Fibroblast of gingiva (primary cell): ENCODE measurements around the gene BBS12.
A peak's percentile ranks its signal among the peaks of the same experiment; 100 is the strongest.

Source experiments
- DNase-seq: peaks from one replicate; pipeline ENCODE4 v3.0.0-alpha.2; 2011; ENCODE audit warnings: low read depth

BBS12 gene

DNA sequence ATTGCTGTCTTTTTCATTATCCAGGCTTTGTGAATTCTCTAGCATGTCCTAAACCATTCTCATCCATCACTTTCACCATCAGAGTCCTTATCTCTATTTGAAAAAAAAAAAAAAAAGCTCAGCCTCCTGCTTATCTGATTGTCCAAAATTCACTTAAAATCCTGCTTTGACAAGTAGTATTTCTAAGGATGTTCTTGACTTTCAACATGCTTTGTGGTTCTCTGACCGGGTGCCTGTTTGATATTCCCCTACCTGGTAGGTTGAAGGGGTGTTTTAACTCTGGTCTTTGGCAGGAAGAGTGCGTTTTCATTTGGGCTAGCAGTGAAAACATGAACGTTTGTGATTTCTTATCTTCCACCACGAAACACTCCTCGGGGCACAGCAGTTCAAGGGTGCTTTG lies 17.3 kb upstream of the BBS12 start:
- no peak for DNase-seq

DNA sequence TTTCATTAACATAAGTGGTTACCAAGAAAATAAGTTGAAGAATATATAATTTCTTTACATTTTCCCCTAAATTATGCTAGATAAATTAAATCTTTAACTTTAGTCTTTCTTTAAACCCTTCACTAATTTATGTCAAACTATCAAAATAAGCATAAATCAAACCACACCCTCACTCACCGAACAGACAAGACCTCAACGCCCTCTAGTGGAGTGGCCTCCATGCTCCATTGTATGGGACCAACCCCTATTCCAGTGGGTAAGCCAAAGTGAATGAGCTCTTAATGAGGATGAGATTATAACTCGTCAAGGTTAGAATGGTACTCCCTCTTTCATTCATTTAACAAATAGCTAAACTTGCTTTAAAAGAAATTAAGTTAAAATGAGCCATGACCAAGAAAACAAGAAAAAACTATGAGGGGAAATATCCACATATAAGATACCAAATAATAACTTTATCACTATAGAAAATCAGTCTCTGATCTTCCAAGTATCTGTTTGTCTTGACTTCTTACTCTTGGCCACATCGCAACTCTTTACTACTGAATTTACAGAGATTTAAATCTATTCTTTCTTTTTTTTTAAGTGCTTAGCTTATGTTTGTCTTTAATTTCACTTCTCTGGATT lies 15.6 kb upstream of the BBS12 start:
- DNase-seq, result peak; percentile 68

DNA sequence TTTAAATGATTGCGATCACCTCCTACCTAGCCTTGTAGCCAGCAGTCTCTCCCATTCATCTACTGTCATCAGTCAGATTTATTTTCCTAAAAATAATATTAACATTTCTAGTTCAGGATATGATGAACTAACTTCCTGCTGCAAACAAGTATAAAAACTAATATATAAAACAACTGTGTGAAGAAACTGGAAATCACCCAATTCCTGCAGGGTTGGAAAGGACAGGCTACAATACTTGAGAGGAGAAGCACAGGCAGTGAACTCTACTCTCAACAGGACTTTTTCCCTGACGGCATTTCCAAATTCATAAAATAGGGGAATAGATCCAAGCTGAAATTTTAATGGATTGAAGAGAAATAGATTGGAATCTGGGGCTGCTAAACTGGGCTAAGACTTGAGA lies 14.2 kb upstream of the BBS12 start:
- DNase-seq, result no peak

DNA sequence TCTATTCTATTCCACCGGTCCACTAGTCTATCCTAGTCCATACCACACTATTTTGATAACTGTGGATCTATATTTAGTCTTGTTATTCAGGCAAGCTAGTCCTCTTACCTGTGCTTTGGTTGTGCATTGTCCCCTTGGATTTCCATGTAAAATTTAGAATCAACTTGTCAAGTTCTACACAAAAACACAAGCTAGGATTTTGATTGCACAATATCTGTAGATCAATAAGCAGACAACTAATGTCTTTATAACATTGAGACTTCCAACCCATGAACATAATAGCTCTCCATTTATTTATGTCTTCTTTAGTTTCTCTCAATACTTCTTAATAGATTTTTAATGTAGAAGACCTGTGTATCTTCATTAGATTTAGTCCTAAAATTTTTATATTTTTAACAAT lies 10.2 kb upstream of the BBS12 start:
- no peak for DNase-seq

DNA sequence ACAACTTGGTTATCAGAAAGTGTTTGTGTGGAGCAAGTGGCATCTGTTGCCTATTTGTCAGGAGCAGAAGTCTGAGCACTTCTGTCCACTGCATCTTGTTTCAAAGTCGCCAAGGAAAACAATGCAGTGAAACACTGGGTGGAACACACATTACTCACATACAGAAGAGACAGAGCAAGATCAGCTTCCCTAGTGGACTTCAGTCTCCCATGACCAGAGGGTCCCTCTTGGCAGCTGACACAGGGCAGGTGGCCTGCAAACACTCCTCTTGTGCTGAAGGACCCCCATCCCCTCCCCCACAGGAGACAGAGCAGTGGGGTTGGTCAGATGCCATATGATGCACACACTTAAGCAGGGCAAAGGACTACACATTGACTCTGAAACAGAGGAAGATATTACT lies 3.6 kb upstream of the BBS12 start:
- DNase-seq, result peak; percentile 54

DNA sequence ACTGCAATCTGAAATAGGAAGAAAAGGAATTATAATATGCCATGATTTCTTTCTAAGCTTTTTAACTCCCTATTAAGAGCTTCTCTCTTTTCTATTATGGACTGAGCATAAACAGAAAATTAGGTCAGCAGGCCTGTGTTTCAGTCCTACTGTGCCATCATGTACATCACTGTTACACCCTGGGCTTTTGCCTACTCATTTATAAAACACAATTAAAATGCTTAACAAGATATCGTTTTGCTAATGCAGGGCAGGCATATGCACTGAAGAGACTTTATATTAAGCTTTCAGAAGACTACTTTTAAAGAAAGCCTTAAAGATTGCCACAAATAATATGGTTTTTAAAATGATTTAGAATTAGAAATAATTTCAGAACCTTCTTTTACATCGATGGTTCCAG lies 828 bp upstream of the BBS12 start:
- no peak for DNase-seq

DNA sequence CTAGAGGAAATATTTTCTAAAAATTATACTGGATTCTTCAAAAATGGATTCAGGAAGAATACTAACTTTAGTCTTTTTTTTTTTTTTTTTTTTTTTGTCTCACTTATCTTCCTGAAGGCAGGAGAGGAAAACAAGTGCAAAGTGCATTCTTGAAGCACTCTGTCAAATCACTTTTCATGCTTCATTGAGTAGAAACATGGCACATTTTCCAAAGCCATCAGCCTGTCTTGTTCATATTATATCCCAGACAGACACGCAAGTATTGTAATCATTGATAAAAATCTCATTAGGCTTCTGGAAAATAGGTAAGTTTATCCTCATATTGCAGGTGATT lies 1.2 kb downstream of the BBS12 start:
- no peak for DNase-seq

DNA sequence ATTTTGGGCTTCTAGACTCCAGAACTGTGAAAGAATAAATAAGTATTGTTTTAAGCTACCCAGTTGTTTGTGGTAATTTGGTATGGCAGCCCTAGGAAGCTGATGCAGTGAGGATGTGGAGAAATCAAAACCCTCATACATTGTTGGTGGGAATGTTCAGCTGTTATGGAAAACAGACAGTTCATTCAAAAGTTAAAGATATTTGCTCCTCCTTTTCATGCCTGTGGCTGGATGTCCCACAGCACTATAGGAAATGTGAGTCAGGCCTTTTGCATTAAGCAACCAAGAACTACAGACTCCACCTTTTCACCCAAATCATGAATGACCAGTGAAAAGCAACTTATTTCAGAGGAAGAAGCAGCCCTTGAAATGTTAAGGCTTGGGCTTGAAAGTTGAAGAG lies 6.7 kb downstream of the BBS12 start:
- peak; percentile 86 for DNase-seq

DNA sequence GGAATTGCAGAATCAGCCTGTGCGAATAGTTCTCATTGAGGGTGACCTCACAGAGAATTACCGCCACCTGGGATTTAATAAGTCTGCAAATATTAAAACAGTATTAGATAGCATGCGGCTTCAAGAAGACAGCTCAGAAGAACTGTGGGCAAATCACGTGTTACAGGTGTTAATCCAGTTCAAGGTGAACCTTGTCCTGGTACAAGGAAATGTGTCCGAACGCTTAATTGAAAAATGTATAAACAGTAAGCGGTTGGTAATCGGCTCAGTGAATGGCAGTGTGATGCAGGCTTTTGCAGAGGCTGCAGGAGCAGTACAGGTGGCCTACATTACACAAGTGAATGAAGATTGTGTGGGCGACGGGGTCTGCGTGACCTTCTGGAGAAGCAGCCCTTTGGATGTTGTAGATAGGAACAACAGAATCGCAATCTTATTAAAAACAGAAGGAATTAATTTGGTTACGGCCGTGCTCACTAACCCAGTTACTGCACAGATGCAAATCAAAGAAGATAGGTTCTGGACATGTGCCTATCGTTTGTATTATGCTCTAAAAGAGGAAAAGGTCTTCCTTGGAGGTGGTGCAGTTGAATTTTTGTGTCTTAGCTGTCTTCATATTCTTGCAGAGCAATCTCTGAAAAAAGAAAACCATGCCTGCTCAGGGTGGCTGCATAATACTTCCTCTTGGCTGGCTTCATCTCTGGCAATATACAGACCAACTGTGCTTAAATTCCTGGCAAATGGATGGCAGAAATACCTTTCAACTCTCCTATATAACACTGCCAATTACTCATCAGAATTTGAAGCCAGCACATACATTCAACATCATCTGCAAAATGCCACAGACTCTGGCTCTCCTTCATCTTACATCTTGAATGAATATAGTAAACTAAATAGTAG lies 10.7 kb downstream of the BBS12 start:
- DNase-seq, result no peak

DNA sequence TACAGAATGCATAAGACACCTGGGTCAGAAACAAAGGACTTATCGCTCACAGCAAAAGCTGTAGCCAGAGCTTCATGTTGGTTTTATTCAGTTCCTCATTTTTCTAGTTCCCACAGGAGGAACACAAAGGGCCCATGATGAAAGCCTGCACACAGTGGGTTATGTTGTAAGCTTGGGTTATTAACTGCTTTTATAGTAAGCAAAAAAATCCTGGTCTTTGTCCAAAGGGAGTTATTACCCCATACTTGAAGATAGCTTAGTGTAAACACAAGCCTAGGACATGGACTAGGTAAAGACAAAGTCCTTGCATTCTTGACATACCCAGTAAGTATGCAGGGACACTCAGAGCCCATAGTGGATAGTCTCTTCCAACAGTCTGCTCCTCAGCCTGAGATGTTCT lies 11.7 kb downstream of the BBS12 start:
- peak; percentile 90 for DNase-seq

DNA sequence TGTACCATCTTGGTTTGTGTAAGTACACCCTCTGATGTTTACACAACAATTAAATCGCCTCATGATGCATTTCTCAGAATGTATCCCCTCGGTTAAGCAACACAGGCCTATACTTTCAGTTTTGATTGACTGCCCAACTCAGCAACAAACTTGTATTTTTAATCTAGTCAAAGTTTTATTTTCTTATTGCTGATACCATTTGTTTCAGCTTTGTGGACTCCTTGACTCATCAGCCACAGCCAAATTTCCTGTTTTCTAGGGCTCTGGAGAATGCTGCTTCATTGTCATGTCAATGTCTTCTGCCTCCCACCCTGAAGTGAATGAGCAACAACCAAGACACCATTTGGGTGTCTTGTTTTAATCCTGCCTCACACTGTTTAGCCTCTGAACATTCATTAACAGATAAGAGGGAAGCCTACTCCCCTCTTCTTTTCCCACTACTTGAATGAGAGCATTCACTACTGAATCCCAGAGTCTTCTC lies 14.0 kb downstream of the BBS12 start:
- no peak for DNase-seq

DNA sequence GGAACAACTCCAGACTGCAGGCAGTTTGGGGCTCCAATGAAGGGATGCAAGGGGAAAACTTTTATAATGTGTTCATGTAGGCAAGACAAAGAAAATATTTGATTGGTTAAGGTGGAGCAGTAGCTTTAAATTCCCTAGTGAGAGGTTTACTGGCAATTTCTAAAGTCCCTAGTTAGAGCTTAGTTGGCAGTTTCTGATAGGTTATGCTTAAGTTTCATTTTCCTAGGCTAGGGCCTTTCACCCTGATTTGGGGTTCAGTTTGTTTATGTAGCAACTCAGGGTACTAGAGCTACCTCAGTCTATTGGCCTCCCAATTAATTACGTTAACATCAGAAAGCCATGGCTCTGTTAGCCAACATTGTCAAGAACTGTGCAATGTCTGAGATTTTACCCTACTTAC lies 14.6 kb downstream of the BBS12 start:
- no peak for DNase-seq

DNA sequence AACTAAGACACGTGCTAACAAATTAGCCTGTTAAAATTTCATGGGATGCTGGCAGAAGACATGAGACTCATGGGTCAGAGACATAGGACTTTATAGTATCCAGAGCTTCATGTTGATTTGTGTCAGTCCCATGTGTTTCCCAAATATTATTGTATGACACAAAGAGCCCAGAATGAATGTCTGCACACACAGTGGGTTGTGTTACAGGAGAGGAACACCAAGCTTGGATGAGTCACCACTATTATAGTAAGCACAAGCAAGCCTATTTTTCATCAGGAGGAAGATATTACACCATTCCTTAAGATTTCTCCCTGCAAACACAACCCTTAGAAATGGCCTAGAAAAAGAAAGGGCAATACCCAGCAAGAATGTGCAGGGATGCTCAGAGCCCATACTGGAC lies 15.4 kb downstream of the BBS12 start:
- DNase-seq, result peak; percentile 78

DNA sequence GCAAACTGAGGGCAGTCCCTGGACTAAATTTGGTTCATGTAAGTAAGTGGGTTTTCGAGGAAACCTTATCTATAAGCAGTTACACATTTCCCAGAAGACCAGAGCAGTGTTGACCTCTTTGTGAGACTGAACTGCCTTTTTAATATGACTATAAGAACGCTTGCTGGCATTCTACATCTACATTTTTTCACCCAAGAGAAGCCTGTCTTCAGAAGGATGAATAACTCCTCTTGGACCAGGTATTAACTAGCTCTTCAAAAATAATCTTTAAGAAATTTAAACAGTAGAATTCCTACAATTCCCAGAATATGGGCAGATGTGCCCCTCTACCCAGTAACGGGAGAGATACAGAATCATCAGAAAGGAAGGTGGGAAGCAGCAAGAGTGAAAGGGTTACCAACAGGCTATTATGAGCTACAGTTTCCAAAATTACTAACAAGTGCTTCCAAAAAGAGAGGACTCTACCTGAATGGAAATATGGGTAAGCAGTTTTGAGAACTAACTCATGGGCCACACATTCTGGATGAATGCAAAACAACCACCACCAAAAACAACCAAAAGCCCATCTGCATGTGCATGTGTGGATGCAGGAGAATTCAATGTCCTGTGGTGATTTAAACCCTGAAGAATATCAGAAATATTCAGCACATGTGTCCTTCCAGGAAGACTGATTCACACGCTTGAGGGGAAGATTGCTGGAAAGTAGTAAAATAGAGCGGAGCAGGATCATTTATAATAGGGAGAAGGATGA lies 17.4 kb downstream of the BBS12 start:
- DNase-seq, result no peak

DNA sequence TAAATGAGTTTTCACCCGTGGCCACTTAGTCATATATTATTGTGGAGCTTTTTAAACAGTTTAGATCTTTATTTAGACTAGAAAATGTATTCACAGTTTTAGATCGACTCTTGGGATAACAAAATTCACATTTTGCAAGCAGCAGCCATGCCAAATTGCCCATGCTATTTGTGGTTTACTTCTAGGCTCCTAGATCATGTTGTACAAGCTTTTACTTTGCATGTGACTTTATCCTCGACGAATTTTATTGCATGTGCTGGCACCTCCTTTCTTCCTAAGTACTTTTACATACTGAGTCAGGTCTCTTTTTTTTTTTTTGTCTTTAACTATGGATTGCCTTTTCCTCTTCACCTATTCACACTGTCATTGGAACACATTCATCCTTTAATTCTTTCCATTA lies 23.2 kb downstream of the BBS12 start:
- DNase-seq, result no peak

DNA sequence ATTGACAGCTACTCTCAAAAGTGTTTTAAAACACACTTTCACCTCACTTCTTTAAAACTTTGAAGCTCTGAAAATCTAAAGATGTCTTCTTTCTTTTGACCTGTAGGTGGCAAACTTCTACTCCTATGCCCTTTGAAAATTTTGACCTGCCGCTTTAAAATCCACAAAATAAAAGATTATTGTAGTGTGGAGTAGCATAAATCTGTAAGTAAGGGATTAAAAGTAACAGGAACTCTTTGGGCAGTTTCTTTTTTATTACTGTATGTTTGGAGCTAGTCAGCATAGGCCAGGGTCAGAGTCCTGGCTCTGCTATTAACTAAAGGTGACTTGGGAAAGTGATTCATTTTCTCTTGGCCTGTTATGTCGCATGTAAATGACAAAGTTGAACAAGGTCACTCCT lies 25.5 kb downstream of the BBS12 start:
- no peak for DNase-seq

DNA sequence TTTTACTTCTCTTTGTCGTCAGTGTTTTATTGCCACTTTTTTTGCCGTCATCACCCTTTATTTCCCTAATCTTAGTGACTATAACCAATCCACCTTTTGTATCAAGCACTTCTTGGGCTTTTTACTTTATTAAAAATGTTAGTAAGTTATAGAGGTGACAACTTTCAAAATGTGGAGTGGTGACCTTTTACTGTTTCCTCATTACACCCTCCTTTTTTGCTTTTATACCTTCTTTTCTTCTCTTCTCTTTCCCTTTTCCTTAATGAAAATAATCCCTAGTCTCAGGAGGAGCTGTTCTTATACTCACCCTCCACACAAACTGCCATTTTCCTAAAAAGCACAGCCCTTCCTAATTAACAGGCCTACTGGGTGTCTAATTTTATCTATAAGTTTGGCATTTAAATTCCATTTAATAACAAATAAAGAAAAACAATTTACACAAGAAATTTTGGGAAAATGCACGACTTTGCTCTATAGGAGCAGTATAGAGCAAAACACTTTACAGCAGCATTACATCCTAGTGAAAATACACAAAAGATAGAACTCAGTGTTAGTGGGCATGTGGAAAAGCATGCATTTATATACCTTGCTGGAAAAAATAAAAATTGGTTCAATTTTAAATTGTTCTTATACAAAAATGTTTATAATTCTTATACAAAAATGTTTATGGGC lies 27.3 kb downstream of the BBS12 start:
- DNase-seq, result no peak

DNA sequence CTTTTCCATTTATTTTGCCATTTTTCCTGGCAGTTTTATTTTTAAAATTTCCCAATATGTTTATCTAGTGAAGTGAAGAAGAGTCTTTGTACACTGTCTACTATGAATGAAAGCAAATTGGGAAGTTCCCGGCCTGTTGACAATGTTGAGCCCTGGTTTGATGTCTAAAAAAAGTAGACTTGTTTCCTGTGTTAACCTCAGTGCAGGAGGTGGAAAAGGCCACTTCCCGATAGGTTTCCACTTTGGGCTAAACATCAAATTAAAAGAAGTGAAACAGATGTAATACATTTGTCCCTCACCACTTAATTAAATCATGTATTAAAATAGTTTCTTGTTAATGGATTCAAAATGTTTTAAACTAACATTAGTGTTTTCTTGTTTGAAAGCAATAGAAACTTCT lies 30.0 kb downstream of the BBS12 start:
- no peak for DNase-seq

DNA sequence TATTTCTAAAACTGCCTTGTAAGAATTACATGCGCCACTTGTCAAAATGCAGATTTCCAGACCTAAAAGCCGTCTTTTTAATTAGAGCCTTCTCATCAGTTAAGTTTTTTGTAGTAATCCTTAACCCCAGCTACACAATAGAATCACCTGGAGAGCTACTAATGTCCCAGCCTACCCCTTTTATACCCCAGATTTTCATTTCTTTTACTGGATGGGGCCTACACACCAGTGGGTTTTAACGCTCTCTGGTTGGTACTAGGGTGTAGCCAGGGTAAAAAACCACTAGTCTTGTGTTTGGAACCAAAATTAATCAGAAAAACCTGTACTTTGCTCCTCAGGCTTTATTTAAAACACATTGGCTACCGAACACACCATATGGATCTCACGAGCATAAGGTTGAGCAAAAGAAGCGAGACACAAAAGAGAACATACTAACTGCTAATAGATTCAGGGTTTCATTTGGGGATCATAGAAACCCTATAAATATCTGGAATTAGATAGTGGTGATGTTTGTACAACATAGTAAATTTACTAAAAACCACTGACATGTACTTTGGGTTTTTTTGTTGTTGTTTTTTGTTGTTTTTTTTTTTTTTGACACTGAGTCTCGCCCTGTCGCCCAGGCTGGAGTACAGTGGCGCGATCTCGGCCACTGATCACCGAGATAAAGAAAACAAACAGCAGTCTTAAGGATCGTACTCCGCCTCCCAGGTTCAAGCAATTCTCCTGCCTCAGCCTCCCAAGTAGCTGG lies 30.6 kb downstream of the BBS12 start:
- DNase-seq, result no peak

DNA sequence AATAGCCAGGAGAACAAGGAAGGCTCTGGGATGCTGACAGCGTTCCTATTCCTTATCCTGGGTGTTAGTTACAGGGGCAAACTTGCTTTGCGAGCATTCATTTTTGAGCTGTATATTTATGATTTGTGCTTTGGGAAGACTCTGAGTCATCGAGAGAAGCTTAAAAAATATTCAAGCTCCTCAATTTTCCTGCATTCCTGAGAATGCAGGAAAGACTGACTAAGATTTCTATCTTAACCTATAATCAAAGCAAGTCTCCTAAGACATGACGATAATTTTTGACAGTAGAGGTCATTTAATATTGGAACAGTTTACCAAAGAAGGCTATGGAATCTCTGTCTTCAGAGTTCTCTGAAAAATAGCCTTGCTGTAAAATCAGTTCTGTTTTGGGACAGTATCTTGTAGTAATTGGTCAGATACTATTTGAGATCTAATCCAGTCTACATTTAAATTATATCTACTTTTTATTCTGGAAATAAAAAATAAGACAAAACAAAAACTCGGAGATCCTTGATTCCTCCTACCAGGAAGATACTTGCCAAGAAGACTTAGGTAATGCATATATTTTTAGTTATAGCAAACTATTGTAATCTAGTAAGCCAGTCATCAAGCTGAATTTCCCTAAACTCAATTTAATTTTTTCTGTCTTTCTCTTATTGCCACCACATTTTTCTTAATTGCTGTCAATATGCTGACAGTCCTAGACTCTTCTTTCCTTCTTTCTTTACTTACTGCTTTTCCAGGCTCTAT lies 31.7 kb downstream of the BBS12 start:
- DNase-seq, result no peak

DNA sequence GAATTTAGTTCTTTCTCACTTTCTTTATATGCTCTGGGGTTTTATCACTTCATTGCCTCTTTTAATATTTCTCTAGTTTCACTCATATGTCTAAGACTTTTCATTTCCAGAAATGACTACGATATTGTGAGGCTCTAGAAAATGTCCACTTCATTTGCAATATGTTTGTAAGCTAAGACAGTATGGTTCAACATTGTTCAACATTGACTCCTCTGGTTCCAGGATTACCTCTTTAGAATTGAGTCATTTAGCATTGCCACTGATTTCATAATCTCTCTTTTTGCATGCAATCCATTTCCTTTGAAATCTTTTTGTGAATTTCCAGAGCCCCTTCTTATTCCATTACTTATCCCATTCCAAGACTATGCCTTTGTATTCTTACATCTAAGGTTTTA lies 32.3 kb downstream of the BBS12 start:
- DNase-seq, result peak; percentile 84
